HEK293 (cell line): ENCODE data around the gene JCAD.

Experiments used
- BCL11A ChIP-seq: fragments of 450-650 bp; formaldehyde crosslinking; IDR thresholded peaks from 2 replicates; pipeline ENCODE4 v1.5.1; 2016; ENCODE audit warnings: low read depth, missing biosample characterization, missing genetic modification characterization
- OSR2 ChIP-seq: fragments of 450-650 bp; formaldehyde crosslinking; IDR thresholded peaks from 2 replicates; pipeline ENCODE4 v1.5.1; 2016; ENCODE audit warnings: missing biosample characterization, missing genetic modification characterization
- REST ChIP-seq: fragments of 450-650 bp; formaldehyde crosslinking; IDR thresholded peaks from 2 replicates; pipeline ENCODE4 v1.5.1; 2016; ENCODE audit warnings: missing biosample characterization, missing genetic modification characterization
- TCF7L2 ChIP-seq: IDR thresholded peaks from 2 replicates; pipeline ENCODE4 v1.6.1; 2011; ENCODE audit warnings: low read depth, mild to moderate bottlenecking, inconsistent platforms, low read length, moderate library complexity, borderline replicate concordance
- ZBTB48 ChIP-seq: fragments of 450-650 bp; formaldehyde crosslinking; IDR thresholded peaks from 2 replicates; pipeline ENCODE4 v1.5.1; 2016; ENCODE audit warnings: missing biosample characterization, missing genetic modification characterization
- ZNF132 ChIP-seq: fragments of 450-650 bp; formaldehyde crosslinking; IDR thresholded peaks from 2 replicates; pipeline ENCODE4 v1.5.1; 2017; ENCODE audit warnings: missing biosample characterization, missing genetic modification characterization, borderline replicate concordance
- ZNF138 ChIP-seq: fragments of 450-650 bp; formaldehyde crosslinking; IDR thresholded peaks from 2 replicates; pipeline ENCODE4 v1.5.1; 2016; ENCODE audit warnings: missing biosample characterization, missing genetic modification characterization, borderline replicate concordance
- ZNF280D ChIP-seq: fragments of 450-650 bp; formaldehyde crosslinking; IDR thresholded peaks from 2 replicates; pipeline ENCODE4 v1.5.1; 2016; ENCODE audit warnings: missing biosample characterization, missing genetic modification characterization
- ZNF558 ChIP-seq: fragments of 450-650 bp; formaldehyde crosslinking; IDR thresholded peaks from 2 replicates; pipeline ENCODE4 v1.5.1; 2016; ENCODE audit warnings: missing biosample characterization, missing genetic modification characterization
- ZNF785 ChIP-seq: fragments of 450-650 bp; formaldehyde crosslinking; IDR thresholded peaks from 2 replicates; pipeline ENCODE4 v1.5.1; 2016; ENCODE audit warnings: missing biosample characterization, missing genetic modification characterization
- TF ChIP-seq, protein P1 (sequence below): fragments of 450-650 bp; formaldehyde crosslinking; IDR thresholded peaks from 2 replicates; pipeline ENCODE4 v1.5.1; 2016; ENCODE audit warnings: missing biosample characterization, missing genetic modification characterization
- TF ChIP-seq, protein P2 (sequence below): fragments of 450-650 bp; formaldehyde crosslinking; IDR thresholded peaks from 2 replicates; pipeline ENCODE4 v1.5.1; 2016; ENCODE audit warnings: missing biosample characterization, missing genetic modification characterization, borderline replicate concordance

DNA sequence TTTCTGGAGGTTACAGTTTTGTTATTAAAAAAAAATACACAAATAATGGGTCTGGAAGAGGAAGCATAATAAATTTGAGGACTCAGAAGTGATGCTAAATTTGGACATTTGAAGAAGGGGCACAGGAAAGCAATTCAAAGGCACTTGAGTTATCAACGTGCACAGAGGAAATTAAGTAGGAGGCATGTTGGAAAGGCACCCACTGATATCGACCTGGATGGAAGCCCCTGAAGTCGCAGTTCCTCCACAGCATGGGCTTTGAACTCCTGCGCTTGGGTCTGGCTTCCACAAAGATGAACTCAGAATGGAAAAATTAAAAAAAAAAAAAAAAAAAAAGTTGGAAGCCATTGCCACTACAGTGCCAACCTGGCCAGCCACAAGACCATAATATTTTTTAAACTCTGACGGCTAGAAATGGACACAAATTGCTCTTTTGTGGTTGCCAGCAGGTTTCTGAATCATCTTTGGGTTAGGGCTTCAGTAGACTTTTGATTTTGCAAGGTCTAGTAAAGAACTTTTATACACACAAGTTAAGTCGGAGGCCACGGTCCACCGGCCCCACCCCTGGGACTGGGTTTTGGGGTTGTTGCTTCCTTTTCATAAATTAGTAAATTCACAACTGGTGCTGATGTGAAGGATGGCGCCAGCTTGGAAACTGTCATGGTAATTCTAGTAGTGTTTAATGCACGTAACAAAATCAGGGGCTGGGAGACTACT is 21.6 kb downstream of the JCAD start:
- TF ChIP-seq ZNF280D (no peak), ZNF558 (tag by site-specific recombination) (no peak), ZNF138 (no peak), ZNF785 (tag by site-specific recombination) (no peak), BCL11A (tag by site-specific recombination) (no peak), TCF7L2 (no peak), ZBTB48 (tag by site-specific recombination) (no peak), ZNF132 (tag by site-specific recombination) (no peak), OSR2 (no peak), REST (no peak)
- TF ChIP-seq, protein P1, sequence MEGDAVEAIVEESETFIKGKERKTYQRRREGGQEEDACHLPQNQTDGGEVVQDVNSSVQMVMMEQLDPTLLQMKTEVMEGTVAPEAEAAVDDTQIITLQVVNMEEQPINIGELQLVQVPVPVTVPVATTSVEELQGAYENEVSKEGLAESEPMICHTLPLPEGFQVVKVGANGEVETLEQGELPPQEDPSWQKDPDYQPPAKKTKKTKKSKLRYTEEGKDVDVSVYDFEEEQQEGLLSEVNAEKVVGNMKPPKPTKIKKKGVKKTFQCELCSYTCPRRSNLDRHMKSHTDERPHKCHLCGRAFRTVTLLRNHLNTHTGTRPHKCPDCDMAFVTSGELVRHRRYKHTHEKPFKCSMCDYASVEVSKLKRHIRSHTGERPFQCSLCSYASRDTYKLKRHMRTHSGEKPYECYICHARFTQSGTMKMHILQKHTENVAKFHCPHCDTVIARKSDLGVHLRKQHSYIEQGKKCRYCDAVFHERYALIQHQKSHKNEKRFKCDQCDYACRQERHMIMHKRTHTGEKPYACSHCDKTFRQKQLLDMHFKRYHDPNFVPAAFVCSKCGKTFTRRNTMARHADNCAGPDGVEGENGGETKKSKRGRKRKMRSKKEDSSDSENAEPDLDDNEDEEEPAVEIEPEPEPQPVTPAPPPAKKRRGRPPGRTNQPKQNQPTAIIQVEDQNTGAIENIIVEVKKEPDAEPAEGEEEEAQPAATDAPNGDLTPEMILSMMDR (tag by site-specific recombination): no peak
- TF ChIP-seq, protein P2, sequence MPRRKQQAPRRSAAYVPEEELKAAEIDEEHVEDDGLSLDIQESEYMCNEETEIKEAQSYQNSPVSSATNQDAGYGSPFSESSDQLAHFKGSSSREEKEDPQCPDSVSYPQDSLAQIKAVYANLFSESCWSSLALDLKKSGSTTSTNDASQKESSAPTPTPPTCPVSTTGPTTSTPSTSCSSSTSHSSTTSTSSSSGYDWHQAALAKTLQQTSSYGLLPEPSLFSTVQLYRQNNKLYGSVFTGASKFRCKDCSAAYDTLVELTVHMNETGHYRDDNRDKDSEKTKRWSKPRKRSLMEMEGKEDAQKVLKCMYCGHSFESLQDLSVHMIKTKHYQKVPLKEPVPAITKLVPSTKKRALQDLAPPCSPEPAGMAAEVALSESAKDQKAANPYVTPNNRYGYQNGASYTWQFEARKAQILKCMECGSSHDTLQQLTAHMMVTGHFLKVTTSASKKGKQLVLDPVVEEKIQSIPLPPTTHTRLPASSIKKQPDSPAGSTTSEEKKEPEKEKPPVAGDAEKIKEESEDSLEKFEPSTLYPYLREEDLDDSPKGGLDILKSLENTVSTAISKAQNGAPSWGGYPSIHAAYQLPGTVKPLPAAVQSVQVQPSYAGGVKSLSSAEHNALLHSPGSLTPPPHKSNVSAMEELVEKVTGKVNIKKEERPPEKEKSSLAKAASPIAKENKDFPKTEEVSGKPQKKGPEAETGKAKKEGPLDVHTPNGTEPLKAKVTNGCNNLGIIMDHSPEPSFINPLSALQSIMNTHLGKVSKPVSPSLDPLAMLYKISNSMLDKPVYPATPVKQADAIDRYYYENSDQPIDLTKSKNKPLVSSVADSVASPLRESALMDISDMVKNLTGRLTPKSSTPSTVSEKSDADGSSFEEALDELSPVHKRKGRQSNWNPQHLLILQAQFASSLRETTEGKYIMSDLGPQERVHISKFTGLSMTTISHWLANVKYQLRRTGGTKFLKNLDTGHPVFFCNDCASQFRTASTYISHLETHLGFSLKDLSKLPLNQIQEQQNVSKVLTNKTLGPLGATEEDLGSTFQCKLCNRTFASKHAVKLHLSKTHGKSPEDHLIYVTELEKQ (tag by site-specific recombination): no peak
